K562 (cell line): ENCODE measurements around the gene CD52. TPM values are rescaled to one million over a fixed set of nuclear protein-coding genes. Genes with fewer than 3 reads are reported as not detected.

Experiments
- MGA ChIP-seq: fragments of 450-650 bp; IDR thresholded peaks from 2 replicates; pipeline ENCODE4 v1.6.1; 2016; ENCODE audit warnings: mild to moderate bottlenecking, moderate library complexity
- PRMT5 ChIP-seq: sonication (generic); formaldehyde crosslinking; IDR thresholded peaks from 2 replicates; pipeline ENCODE4 v1.5.0; 2020; ENCODE audit warnings: missing genetic modification reagents
- RAD21 ChIP-seq, 2 experiments: fragments of 250-450 bp in 1 of 2; fragments of 450-650 bp in 1 of 2; sonication (Bioruptor Pico) in 1 of 2; formaldehyde crosslinking in 1 of 2; IDR thresholded peaks in 1 of 2; conservative IDR thresholded peaks in 1 of 2; 2 replicates each; pipeline versions ENCODE4 v1.4.0 to v1.8.0; 2020 to 2022; ENCODE audit warnings: mild to moderate bottlenecking in 2 of 2, moderate library complexity in 1 of 2
- RCOR1 ChIP-seq, 2 experiments: IDR thresholded peaks; 2 replicates each; pipeline ENCODE4 v1.6.1; 2012; ENCODE audit warnings: low read depth in 2 of 2, low read length in 2 of 2, borderline replicate concordance in 1 of 2, improper control_type of control experiment in 1 of 2
- ZNF407 ChIP-seq: fragments of 450-650 bp; IDR thresholded peaks from 2 replicates; pipeline ENCODE4 v1.6.1; 2016; ENCODE audit warnings: low read depth
- polyA plus RNA-seq, 8 experiments: library from polyadenylated mRNA; depleted of rRNA in 4 of 8; stranded (reverse) in 5 of 8; unstranded in 3 of 8; fragments of >200 nt; fragmentation: Nextera tagmentation in 2 of 8; fragmentation: Illumina TruSeq in 1 of 8; extraction: Ambion mirVana in 2 of 8; extraction: Trizol in 1 of 8; gene quantifications; 2 replicates each; pipeline versions ENCODE4 v1.2.1 to v1.2.3, GENCODE V29; 2011 to 2014; ENCODE audit warnings: inconsistent platforms in 1 of 8, missing spikeins in 1 of 8
- total RNA-seq, 7 experiments: library from RNA; depleted of rRNA in 6 of 7; stranded (reverse); fragments of >200 nt in 6 of 7; fragmentation: Illumina TruSeq in 2 of 7; extraction: Trizol in 2 of 7; gene quantifications; 2 replicates each; pipeline versions ENCODE4 v1.2.1 to v1.2.3, GENCODE V29; 2011 to 2021; ENCODE audit warnings: low replicate concordance in 1 of 7

Gene CD52
- total and polyA plus RNA-seq, 9 of the 15 experiments (the other 6 are each of a cell fraction or from before 2014, with no cell fraction given): 34.9 to 488 (median 173) TPM

- TF ChIP-seq MGA: peak; percentile 99
- TF ChIP-seq ZNF407: no peak
- no peak for TF ChIP-seq PRMT5 (CRISPR knock-in tag)
- peak; percentile 63 to 94 for TF ChIP-seq RCOR1 (IDR thresholded peaks at IDR 0.05; ENCODE audit: borderline replicate concordance in 1 of 2, low read depth in 2 of 2, low read length in 2 of 2)
- peak; percentile 79 to 92 for TF ChIP-seq RAD21 (CRISPR knock-in tag; conservative IDR thresholded peaks at IDR 0.05 in 1 of 2, IDR thresholded peaks at IDR 0.05 in 1 of 2)
- TF ChIP-seq, all 486 proteins: peak for 209
These were observed 33.0 kb upstream of the CD52 start (continued) for GRCh38 chr1:26284597-26285347.
